Muscle of arm (tissue), 14 donors: ENCODE results near the gene IMMP1L. TPM values are rescaled to one million over a fixed set of nuclear protein-coding genes. Genes with fewer than 3 reads are reported as not detected.
"Not testable (repeated sequence)": the region's sequence is repeated elsewhere in the genome, so short reads cannot be mapped to it uniquely, and the experiment has no call there.

Experiments used
- DNase-seq: peaks from one replicate; pipeline ENCODE4 v3.0.0-alpha.2; 2013
- long read RNA-seq, 11 donors: transcript quantifications; one replicate each; lab custom pipeline, GENCODE V29; 2026
- polyA plus RNA-seq, 12 donors: library from polyadenylated mRNA; unstranded; fragments of 120-200 nt; gene quantifications; one replicate each; pipeline ENCODE4 v1.2.1, GENCODE V29; 2013; ENCODE audit not compliant: insufficient read length in 12 of 12

The IMMP1L gene, protein sequence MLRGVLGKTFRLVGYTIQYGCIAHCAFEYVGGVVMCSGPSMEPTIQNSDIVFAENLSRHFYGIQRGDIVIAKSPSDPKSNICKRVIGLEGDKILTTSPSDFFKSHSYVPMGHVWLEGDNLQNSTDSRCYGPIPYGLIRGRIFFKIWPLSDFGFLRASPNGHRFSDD
- 10 to 100 TPM in 11 of 12 donors, not detected in 1; 22.7 to 54.7 (median 29.0) TPM for polyA plus RNA-seq
- long read RNA-seq, donor 1, transcript IMMP1L-209 (6 exons, 685 nt): major isoform, 10 of 77 reads
- long read RNA-seq, donor 1, transcript IMMP1L-213 (3 exons, 314 nt): minor isoform, 7 of 77 reads
- long read RNA-seq, donor 1, partial matches to known transcripts: 55 of 77 reads
- long read RNA-seq, donor 1, other reads (novel, unspliced or antisense): 0 of 77 reads
- long read RNA-seq, donor 2, transcript IMMP1L-213 (3 exons, 314 nt): major isoform, 14 of 20 reads
- long read RNA-seq, donor 2, partial matches to known transcripts: 0 of 20 reads
- long read RNA-seq, donor 2, other reads (novel, unspliced or antisense): 0 of 20 reads
- long read RNA-seq, donor 3, transcript IMMP1L-213 (3 exons, 314 nt): major isoform, 10 of 13 reads
- long read RNA-seq, donor 3, partial matches to known transcripts: 0 of 13 reads
- long read RNA-seq, donor 3, other reads (novel, unspliced or antisense): 0 of 13 reads
- long read RNA-seq, donor 4, partial matches to known transcripts: 9 of 12 reads
- long read RNA-seq, donor 4, other reads (novel, unspliced or antisense): 0 of 12 reads
- long read RNA-seq, donor 5: 0 reads
- long read RNA-seq, donor 6, transcript IMMP1L-213 (3 exons, 314 nt): major isoform, 16 of 17 reads
- long read RNA-seq, donor 6, partial matches to known transcripts: 0 of 17 reads
- long read RNA-seq, donor 6, other reads (novel, unspliced or antisense): 0 of 17 reads
- long read RNA-seq, donor 7, transcript IMMP1L-213 (3 exons, 314 nt): major isoform, 15 of 16 reads
- long read RNA-seq, donor 7, partial matches to known transcripts: 0 of 16 reads
- long read RNA-seq, donor 7, other reads (novel, unspliced or antisense): 0 of 16 reads
- long read RNA-seq, donor 8, transcript IMMP1L-213 (3 exons, 314 nt): major isoform, 25 of 29 reads
- long read RNA-seq, donor 8, partial matches to known transcripts: 0 of 29 reads
- long read RNA-seq, donor 8, other reads (novel, unspliced or antisense): 0 of 29 reads
- long read RNA-seq, donor 9, transcript IMMP1L-213 (3 exons, 314 nt): major isoform, 14 of 16 reads
- long read RNA-seq, donor 9, partial matches to known transcripts: 0 of 16 reads
- long read RNA-seq, donor 9, other reads (novel, unspliced or antisense): 0 of 16 reads
- long read RNA-seq, donor 10, transcript IMMP1L-213 (3 exons, 314 nt): major isoform, 16 of 19 reads
- long read RNA-seq, donor 10, partial matches to known transcripts: 0 of 19 reads
- long read RNA-seq, donor 10, other reads (novel, unspliced or antisense): 0 of 19 reads
- long read RNA-seq, donor 11, transcript IMMP1L-213 (3 exons, 314 nt): major isoform, 22 of 25 reads
- long read RNA-seq, donor 11, partial matches to known transcripts: 0 of 25 reads
- long read RNA-seq, donor 11, other reads (novel, unspliced or antisense): 0 of 25 reads

DNA sequence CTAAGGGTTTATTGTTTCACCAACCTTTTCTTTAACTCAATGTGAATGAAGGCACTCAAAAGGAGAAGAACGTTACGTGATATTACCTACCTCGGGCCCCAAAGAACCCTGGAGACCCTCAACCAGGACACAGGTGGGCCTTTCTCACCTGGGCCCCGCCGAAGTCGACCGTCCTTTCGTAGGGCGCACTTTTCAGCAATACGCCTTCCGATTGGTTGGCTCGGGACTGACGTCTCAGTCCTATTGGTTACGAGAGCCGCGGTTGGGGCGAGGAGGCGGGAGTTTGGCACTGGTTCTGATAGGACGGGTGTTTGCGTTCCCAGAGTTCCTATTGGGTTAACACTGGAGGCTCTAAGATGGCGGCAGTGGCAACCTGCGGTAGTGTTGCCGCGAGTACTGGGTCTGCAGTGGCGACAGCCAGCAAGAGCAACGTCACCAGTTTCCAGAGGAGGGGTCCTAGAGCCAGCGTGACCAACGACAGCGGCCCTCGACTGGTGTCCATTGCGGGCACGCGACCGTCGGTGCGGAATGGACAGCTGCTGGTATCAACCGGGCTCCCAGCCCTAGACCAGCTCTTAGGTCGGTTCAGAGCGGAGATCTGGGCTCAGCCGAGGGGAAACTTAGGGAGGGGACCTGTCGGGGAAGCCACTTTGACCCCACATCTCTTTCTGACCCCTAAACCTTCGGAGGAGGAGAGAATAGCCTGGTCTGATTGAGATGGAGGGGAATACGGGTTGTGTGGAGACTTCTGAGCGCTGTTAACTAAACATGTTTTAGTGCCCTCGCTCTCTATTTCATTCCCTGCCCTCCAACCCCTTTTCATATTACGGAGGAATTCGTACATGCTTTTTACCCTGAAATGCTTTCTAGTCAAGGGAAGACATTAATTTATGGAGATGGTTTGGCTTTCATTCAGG, at the start of gene IMMP1L, which contains the start of gene ELP4:
IMMP1L (minus strand) TSS at position 194 of the 917 bp plus-strand sequence. CDS start 46,346 bp downstream, outside the sequence.
ELP4 (plus strand) TSS at position 339 of the 917 bp plus-strand sequence; CDS start at position 357, 18 bp downstream.
- peak; percentile 98 for DNase-seq

GRCh38 chr11:31558001-31558400, 48.6 kb upstream of the IMMP1L start:
- peak; percentile 4 for DNase-seq

- no peak for DNase-seq
Measured at GRCh38 chr11:31555938-31556337, 46.5 kb upstream of the IMMP1L start.

DNA sequence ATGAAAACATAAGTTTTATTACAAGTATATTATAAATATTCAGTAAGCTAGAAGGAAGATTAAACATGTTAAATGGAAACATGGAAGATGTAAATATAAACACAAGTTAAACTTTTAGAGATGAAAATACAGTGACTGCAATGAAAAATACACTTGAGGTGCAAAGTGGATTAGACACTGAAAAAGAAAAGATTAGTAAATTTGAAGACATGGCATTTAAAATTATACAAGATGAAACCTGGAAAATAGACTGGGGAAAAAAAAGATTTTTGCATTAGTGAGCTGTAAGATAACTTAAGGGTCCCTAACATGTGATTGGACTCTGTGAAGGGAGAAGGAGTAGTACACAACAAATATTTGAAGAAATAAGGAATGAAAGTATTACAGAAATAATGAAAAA, 33.4 kb upstream of the IMMP1L start:
- DNase-seq: no peak

- DNase-seq: no peak
Measured at GRCh38 chr11:31535479-31535878, 26.1 kb upstream of the IMMP1L start.

DNA sequence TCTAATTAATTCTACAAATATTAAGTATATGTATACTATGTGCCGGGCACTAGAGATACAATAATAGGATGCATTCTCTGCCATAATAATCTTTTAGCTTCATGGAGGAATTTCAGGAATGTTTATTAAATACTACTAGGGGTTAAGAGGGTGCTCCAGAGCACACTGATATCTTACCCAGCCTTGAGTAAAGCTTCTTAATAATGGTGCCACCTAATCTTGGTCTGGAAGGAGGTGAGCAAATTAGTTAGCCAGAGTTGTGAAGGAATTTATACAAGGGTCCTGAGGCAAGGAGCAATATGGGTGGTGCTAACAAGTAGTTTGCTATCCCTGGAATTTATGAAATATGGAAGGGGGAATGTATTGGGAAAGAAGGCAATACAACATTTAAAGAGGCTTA, 21.9 kb upstream of the IMMP1L start:
- DNase-seq: no peak

DNA sequence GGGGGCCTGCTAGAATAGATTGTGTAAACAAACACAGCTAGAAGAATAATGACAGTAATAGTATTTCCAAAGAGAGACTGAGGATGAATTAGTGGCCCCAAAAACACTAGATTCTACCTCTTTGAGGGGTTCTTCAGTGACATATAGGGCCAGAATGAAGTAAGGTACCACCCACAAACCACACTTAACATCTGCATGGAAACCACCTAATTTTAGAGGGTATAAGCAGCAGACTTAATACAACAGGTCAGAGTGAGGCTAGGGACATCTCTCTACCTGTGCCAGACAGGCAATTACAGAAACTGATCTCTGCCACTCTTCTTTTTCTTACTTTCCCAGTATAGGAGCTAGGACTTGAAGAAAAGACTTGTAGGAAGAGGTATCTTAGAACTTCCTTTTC, 20.3 kb upstream of the IMMP1L start:
- no peak for DNase-seq

DNA sequence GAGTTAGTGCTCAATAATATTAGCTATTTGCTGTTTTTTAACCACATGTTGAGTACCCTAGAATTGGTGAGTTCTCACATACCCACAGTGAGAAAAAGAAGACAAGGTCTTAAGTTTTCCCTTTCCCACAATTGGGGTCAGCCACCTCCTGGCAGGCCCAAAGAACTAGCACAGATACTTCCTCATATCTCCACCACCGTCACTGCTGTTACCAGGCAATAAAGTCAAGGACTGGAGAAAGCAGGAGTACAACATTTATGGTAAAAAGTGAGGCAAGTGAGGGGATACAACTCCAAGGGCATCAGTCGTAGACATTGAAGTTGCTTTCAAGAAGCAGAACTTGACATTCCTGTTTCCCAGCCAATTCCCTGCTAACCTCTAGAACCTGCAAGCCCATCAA, 19.8 kb upstream of the IMMP1L start:
- DNase-seq: no peak

GRCh38 chr11:31521497-31522150, 12.2 kb upstream of the IMMP1L start:
- no peak for DNase-seq

GRCh38 chr11:31512117-31512516, 2.7 kb upstream of the IMMP1L start:
- DNase-seq: no peak

DNA sequence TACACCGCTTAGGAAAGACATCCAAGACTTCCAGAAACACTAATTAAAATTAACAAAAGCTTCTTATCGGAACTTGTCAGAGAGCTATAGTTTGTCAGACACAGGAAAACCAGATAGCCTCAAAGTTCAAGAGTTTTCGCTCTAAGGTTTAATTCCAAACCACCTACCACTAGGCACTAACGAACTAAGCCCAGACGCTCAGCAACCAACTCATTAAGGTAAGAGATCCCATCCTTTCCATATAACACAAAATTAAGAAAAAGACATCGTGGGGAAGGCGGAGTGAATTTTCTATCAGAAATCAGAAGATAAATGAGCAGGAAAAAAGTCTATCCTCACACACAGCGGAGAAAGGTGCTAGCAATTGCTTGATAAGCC, 382 bp downstream of the IMMP1L start:
- DNase-seq: no peak

DNA sequence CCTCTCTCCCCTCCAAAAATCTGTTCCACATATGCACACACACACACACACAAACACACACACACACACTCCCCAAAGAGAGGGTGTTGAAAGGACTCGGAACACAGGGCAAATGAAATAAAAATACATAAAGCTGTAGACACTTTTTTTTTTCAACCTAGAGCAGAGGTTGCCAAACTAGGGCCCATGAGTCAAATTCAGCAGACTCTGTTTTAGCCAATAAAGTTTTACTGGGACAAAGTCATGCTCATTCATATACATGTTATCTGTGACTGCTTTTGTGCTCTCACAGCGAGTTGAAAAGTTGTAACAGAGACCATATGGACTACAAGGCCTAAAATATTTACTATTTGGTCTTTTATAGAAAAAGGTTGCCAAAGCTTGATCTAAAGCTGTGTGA, 8.9 kb downstream of the IMMP1L start:
- DNase-seq: no peak

- DNase-seq: no peak
Measured at GRCh38 chr11:31499576-31500178, 9.7 kb downstream of the IMMP1L start.

DNA sequence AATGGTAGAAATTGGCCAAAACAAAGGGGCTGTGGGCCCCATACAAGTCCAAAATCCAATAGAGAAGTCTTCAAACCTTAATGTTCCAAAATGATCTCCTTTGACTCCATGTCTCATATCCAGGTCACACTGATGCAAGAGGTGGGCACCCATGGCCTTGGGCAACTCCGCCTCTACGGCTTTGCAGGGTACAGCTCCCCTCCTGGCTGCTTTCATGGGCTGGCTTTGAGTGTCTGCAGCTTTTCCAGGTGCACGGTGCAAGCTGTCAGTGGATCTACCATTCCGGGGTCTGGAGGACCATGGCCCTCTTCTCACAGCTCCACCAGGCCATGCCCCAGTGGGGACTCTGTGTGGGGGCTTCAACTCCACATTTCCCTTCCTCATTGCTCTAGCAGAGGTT, 15.7 kb downstream of the IMMP1L start:
- not testable (repeated sequence) for DNase-seq

DNA sequence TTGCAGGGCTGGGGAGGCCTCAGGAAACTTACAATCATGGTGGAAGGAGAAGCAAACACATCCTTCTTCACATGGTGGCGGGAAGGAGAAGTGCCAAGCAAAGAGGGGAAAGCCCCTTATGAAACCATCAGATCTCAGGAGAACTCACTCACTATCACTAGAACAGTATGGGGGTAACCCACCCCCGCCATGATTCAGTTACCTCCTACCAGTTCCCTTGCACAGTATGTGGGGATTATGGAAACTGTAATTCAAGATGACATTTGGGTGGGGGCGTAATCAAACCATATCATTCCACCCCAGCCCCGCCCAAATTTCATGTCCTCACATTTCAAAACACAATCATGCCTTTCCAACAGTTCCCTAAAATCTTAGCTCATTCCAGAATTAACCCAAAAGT, 16.2 kb downstream of the IMMP1L start:
- DNase-seq: no peak

- no peak for DNase-seq
Measured at GRCh38 chr11:31492320-31492913, 17.0 kb downstream of the IMMP1L start.

- peak; percentile 21 for DNase-seq
Measured at GRCh38 chr11:31487848-31488247, 21.6 kb downstream of the IMMP1L start.

DNA sequence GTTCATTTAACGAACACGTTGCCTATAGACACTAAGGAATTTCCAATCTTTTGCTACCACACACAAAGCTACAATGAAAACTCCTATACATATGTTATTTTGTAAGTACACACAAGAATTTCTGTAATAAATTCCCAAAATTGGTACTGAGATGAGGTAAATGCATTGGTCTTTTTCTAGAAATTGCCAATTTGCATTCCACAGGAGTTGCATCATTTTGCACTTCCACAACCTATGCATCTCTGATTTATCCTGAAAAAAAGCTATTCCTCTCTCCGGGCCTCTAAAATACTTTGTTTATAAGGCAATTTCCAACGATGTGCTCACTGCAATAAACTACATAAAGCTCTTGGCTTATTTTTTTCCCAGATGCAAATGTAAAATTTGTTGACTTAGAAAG, 24.9 kb downstream of the IMMP1L start:
- no peak for DNase-seq

DNA sequence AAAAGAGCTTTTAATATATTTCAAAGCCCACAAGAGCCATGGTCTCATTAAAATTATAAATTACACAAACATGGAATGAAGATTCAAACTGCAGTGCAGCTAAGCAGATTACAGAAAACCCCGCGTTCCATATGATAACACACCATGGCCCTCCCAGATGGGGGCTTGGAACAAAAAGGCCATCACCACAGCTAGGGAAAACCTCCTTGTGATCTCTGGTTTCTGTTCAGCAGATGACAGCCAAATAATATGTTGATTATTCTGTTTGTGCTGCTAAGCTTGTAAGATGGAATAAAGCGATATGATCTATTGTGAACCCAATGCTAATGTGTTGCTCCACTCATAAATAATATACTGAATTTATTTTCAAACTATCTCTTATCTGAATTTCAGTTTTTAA, 28.5 kb downstream of the IMMP1L start:
- DNase-seq: no peak
